ENCODE data around the gene GABARAPL2.
"Not testable (repeated sequence)": the region's sequence is repeated elsewhere in the genome, so short reads cannot be mapped to it uniquely, and the experiment has no call there.

The GABARAPL2 gene

DNA sequence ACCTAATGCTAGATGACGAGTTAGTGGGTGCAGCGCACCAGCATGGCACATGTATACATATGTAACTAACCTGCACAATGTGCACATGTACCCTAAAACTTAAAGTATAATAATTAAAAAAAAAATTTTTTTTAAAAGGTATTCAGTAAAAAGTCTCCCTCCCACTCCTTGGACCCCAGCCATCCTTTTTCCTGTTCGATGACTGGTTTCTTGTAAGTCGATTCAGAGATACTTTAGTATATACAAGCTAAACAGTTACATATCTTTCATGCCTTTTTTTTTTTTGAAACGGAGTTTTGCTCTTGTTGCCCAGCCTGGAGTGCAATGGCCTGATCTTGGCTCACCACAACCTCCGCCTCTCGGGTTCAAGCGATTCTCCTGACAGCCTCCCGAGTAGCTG lies 25.7 kb downstream of the GABARAPL2 start:
- DNase-seq (ENCODE audit: low spot score) = not testable (repeated sequence)

DNA sequence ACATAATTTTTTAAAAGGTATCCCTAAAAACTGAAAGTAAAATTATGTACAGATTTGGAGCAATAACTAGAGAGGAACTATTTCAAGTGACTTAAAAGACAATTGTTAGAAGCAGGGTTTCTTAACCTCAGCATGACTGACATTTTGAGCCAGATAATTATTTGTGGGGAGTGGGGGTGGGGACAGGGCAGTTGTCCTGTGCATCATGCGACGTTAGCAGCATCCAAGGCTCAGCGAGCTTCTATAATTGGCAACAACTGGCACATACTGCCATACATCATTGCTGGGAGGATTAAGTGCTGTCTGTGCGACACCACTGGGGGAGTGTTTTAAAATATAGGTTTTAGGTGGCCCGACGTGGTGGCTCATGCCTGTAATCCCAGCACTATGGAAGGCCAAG lies 27.1 kb downstream of the GABARAPL2 start:
- DNase-seq (ENCODE audit: low spot score) = no peak

DNA sequence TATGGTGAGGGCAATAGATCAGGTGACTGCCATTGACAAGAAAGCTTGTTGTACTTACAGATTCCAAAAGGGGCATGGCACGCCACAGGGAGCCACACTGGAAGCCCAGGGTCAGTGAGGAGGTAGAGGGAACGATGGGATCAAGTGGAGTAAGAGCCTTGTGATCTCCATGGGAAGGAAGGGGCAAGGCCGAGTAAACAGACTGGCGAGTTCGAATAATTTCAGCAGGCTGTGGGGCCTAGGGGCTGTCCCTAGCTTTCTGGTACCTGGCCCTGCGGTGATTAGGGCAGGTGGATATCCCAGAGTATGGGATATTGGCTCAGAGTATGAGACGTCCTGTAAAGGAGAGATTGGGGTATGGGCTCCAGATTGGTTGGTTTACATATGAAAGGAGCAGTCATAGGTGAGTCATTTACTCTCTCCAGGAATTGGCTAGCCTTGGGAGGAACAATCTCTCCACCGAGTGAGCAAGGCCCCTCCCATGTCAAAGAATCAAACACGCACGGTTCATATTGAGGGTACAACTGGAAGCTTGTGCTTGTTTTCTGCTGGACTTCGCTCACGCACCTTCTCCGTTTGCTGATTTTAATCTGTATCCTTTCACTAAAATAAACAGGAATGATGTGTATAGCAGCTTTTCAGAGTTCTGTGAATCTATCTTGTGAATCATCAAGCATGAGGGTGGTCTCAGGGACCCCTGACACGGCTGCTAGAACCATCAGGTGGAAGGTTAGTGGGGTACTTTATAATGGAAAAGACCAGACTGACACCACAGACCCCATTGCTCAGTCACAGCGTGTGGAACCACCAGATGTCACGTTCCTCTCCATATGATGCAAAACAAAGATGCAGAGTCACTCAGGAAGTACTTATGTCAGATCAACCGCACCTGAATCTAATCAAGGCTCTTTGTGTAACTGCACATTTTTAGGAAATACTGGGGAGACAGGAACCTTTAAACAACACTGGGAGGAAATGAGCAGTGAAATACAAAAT lies 27.9 kb downstream of the GABARAPL2 start:
- DNase-seq (ENCODE audit: low spot score) = no peak

DNA sequence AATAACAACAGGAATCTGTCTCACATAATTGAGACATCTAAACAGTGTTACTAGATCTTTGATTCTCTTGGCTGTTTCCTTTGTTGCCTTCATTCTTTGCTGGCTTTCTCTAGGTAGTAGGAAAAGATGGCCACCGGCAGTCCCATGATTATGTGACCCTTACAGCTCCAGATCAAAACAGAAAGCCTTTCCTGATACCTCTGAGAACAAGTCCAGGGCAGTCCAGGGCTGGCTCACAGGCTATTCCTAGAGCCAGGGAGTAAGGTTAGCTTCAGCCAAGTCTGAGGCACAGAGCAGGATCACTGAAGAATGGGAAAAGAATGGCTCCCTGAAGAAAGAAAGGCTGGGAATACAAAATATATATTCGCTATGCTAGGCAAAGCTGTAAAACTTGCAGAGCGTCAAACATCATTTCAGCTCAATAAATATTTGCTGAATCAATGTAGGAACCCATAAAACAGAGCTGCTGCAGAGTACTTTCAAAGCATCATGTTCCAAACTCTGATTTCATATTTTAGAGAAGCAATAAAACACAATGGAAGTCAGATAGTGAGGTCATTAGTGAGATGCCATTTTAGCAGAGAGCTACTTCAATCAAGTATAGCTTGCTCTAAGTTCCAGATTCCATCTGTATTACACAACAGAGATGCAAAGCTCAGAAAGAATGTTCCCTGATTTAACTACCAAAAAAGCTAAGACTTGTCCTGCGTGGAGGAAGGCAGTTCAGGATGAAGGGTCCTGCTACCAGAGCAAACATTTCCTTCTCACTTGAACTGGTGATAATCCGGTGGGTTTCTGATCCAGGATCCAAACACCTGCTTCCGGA lies 33.5 kb downstream of the GABARAPL2 start:
- no peak for DNase-seq (ENCODE audit: low spot score)

DNA sequence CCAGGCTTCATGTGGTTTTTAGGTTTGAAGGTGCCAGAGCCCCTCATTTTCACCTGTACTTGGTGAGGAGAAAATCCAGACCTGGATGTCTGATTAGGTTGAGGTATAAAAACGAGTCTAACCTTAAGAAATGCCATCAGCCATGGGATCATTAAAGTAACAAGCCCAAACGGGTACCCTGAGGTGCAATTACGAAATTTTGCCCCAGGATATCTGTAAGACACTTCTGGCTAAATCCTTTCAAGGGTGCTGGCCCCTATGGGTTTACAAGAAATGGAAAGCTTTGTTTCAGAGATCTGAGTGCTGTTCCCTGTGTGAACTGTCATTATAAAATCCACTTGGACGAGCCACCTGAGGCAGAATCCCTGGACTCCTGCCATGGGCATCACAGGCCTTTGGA lies 37.1 kb downstream of the GABARAPL2 start:
- DNase-seq (ENCODE audit: low spot score) = no peak

DNA sequence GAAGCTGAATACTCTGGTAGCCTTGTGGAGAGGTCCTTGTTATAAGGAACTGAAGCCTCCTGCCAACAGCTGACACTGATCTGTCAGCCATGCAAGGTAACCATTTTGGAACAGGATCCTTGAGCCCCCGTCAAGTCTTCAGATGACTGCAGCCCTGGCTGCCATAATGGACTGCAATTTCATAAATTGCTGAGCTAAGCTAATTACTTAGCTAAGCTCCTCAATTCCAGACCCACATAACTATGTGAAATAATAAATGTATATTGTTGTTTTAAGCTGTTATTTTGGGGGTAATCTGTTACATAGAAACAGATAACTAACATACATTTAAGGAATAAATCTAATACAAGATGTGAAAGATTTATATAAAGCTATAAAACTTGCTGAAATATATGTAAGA lies 40.3 kb downstream of the GABARAPL2 start:
- DNase-seq (ENCODE audit: low spot score) = no peak

DNA sequence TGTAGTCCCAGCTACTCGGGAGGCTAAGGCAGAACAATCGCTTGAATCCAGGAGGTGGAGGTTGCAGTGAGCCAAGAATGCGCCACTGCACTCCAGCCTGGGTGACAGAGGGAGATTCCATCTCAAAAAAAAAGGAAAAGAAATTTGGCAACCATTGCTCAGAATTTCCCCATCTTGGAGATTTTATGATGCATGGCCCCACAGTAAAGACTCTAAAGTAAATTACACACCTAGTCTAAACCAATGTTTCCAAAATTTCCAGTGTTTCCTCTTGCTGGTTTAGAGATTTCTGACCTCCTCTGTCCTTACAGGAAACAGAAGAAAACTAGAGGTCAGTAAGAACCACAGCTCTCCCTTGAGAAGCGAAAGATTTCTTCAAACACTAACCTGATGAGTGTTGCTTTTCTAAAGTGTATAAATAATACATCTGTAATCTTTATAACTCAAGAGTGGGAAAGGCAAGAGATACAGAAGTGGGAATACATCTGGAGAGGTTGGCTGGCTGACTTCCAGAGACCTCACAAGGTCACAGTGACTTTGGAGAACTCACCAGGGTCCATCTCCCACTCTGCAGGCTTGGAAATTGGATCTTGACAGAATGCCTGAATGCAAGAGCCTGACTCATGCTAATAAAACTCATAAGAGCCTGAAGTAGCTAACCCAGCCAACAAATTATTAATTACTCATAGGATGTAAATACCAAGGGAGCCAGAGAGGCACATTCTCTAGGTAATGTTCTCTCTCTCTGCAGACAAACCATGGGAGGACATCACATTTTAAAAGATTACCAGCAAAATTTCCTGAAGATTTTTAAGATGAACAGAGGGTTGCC lies 48.1 kb downstream of the GABARAPL2 start:
- no peak for DNase-seq (ENCODE audit: low spot score)

DNA sequence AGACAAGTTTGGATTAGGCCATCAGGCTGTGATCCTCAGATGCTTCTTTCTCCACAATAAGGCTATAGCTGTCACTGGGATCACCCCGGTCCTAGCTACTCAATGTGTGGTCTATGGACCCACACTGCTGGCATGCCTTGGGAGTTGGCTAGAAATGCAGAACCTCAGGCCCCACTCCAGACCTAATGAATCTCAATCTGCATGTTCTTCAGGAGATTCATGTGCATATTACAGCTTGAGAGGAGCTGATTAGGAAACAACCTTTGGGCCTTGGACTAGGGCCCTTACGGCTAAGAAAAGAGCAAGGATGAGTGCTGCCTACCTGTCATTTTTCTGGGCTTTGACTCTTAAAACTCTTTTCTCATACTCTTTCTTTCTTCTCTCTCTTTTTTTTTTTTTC lies 49.4 kb downstream of the GABARAPL2 start:
- DNase-seq (ENCODE audit: low spot score) = no peak

DNA sequence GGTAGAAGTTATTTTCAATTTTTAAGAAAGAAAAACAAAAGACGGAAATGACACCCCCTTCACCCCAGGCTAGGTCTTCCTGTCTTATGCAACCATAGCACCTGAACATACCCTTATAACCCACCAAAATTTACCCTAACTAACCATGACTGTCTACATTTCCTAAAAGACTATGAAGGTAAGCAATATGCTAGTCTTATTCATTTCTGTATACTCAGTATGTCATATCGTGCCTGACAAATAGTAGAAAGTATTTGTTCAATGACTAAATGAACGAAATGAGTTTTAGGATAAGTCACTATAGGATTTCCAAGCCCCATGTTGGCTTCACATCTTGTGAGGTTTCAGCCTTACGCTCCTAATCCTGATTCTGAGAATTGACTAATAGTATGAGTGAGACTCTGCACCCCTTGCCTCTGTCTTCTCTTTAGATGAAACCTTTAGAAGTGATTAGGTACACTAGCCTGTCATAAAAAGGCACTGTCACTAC lies 50.4 kb downstream of the GABARAPL2 start:
- DNase-seq (ENCODE audit: low spot score) = no peak

DNA sequence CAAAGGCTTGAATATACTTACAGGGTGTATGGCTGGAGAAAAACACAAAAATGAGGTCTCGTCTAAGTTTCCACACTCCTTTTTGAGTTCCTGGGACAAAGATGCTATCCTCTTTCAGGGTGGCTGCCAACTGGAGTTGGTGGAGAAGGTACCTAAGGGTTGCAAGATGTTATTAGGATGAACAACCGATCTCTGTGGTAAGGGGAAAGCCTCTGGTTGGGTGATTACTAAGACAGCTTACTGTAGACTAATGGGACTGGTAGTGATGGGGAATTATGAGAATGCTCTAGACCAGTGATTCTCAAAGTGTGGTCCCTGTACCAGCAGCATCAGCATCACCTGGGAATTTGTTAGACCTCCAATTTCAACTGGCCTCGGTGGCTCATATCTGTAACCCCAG lies 50.9 kb downstream of the GABARAPL2 start:
- DNase-seq (ENCODE audit: low spot score) = no peak

DNA sequence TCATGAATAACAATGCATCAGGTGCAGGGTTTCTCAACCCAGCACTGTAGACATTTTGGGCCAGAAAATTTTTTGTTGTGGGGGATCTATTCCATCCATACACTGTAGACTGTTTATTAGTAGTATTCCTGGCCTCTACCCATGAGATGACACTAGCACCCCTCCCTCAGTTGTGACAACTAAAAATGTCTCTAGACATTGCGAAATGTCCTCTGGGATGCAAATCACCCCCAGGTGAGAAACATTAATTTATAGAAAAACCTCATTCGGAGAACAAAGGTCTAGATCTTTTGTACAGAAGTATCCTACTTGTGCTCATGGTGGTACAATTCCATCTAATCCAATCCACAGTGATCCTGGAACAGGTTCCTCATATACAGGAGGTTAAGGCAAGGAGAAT lies 52.6 kb downstream of the GABARAPL2 start:
- no peak for DNase-seq (ENCODE audit: low spot score)

DNA sequence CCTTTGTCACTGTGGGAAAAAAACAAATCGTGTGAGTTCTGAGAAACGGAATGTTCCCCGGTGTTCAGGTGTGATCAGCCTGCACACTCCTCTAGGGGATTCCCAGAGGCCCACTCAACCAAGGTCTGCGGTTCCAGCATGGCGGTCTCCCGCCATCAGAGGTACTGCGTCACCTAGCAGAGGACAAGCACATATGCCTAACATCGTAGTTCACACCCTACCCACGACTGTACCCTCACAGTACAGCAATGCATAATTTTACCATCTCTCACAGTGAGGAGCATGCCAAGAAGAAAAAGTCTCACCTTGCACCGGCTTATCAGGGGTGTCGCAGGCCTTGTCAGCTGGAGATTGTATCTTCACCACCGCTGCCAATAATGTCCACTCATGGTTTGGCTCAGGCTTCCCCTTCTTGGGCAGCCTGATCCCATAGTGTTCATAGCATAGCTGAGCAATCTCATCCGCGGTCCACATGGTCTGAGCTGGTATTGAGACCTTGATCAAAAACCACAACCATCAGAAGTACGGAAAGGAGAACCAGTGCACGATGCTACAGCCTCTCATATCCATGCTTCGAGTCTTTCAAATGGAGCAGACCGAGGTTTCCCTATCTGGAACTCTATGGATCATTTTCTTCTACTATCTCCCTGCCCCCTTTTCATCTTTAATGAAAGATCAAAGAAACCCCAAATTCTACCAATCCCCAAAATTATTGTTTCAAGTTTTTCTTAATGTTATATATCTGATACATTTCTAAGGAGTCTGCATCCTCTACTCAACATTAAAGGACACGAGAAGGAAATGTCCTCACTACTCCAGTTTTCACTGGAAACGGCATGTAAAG lies 54.4 kb downstream of the GABARAPL2 start:
- DNase-seq (ENCODE audit: low spot score) = no peak

DNA sequence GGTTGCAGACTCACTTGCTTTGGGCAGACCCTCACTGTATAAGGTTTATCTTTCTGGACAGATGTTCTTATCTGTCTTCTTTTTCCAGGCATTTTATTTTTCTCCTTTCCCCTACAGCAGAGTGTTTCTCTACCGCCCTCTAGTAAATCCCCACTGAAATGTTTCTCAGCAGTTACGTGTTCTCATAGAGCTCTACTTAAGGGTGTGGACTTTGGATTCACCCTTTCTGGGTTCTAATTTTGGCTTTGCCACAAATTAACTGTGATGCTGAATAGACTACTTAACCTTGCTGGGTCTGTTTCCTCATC lies 54.9 kb downstream of the GABARAPL2 start:
- DNase-seq (ENCODE audit: low spot score) = no peak

DNA sequence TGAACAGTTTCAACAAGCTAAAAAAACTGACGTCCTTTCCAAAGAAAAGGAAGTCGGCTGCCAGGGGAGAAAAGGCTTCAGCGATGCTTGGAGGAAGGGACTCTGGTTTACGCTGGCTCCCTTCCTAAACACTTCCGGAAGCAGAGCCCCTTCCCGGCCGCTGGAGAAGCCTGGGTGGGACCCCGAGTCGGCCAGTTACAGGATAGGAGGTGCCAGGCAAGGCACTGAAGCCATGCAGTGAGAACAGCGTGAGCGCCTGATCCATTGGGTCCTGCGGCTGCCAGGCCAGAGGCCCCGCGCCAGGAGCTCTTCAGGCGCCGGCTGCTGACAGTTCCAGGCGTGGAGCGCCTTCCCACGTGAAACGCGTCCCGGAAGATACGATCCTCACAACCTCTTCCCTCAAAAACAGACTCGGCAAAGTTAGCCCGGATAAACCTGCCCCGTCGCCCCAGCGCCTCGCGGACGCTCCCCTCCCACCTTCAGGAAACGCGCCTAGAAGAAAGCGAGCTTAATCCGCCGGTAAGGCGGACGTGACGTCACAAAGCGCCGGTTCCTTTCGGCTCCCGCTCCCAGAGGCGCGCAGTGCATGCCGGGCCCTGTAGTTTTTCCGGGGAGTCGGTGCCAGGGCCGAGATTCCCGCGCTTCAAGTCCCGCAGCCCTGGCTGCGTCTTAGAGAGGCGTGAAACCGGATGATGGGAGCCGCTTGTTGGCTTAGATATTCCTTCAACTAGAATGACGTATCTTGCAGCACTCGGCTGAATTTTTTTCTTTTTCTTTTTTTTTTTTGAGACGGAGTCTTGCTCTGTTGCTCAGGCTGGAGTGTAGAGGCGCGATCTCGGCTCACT lies 56.8 kb downstream of the GABARAPL2 start, which contains the start of gene ADAT1:
ADAT1 (minus strand) TSS at position 521 of the 845 bp plus-strand sequence. CDS start 2,482 bp downstream, outside the sequence.
- DNase-seq (ENCODE audit: low spot score) = peak; percentile 65

DNA sequence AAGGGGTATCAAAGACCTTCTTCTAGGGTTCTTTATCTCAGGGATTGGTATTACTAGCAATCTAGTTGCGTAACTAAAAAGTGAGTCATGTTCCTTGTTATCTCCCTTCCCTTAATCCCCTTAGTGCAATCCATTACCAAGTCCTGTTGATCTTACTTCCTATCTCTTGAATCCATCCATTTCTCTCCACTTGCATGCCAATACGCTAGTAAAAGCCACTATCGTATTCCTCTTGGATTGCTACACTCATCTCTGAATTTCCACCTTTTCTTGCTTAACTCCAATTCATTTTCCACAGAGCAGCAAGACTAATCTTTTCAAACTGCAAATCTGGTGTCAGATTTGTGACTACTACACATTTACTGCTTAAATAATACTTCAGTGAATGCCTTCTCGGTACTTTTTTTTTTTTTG lies 58.7 kb downstream of the GABARAPL2 start:
- DNase-seq (ENCODE audit: low spot score) = no peak

DNA sequence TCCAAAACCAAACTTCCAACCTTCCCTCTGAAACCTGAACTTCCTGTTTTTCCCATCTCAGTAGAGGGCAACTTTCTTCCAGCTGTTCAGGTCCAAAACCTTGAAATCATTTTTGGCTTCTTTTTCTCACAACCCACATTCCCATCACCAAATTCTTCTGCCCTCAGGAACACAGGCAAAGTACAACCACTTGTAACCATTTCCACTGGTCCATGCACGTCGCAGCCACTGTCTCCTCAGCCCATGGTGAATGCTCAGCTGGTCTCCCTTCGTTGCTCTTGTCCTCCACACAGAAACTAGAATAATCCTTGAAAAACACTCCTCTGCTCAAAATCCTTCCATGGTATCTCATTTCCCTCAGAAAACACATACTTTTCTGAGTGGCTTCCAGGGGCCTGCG lies 60.6 kb downstream of the GABARAPL2 start:
- DNase-seq (ENCODE audit: low spot score) = no peak
